ENCODE data around the gene MORF4L1. TPM values are rescaled to one million over a fixed set of nuclear protein-coding genes. Genes with fewer than 3 reads are reported as not detected.
A peak's percentile ranks its signal among the peaks of the same experiment; 100 is the strongest.

Gene MORF4L1
- total and polyA plus RNA-seq, 2 donors (not counting 1 experiment from before 2014, with no cell fraction given) = 268 to 710 TPM

DNA sequence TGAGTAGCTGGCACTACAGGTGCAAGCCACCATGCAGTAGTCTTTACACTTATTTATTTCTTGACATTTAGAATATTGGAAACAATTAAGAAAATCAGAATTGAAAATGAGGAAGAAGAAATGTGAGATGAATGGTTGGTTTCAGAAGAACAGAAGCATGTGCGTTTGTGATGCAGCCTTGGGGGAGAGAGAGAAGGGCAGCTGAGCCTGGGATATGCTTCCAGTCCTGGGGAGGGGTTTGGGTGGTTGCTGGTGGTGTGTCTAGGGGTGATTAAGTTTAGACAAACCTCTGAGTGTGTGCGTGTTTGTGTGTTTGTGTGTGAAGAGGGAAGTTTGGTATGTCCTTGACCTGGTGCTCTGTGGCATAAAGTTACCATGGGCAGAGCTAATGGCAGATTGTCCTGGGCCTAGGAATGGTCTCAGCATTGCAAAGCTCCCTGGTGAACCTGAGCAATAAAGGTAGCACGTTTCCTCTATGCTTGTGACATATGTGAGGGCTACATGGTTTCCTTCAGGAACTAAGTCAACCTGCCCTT lies 36.5 kb downstream of the MORF4L1 start:
- H4K20me1 ChIP-seq (ENCODE audit: control insufficient read depth, extremely low read depth, insufficient read depth, low read length) = no peaks in the 10 kb centered on the region
- peaks cover 28% of the 10 kb centered on the region for H3K4me1 ChIP-seq (ENCODE audit: control insufficient read depth, extremely low read depth, insufficient read depth, low read length)
- no peak overlapping the region for H2AFZ ChIP-seq (ENCODE audit: low read length)
- H3K79me2 ChIP-seq (ENCODE audit: control insufficient read depth, insufficient read depth, low read length) = peaks cover 25% of the 10 kb centered on the region
- peaks cover 18% of the 10 kb centered on the region for H3K36me3 ChIP-seq (ENCODE audit: control insufficient read depth, insufficient read depth, low read length)
- no peak overlapping the region for H3K4me3 ChIP-seq (replicated peaks in 1 of 4; ENCODE audit: control extremely low read depth in 1 of 4, insufficient read depth in 1 of 4, low read depth in 3 of 4, low read length in 4 of 4)
- H3K27ac ChIP-seq (ENCODE audit: insufficient read depth, low read length) = no peak overlapping the region
- no peak overlapping the region for H3K9ac ChIP-seq (ENCODE audit: insufficient read depth, low read length)
- no peaks in the 10 kb centered on the region for H3K9me3 ChIP-seq (ENCODE audit: control insufficient read depth, insufficient read depth, low read depth, low read length)
- H3K27me3 ChIP-seq (ENCODE audit: control insufficient read depth, insufficient read depth, low read length) = no peaks in the 10 kb centered on the region
- H3K4me2 ChIP-seq (ENCODE audit: extremely low read depth, insufficient read depth, low read length) = no peak overlapping the region
- no peak for TF ChIP-seq CTCF (conservative IDR thresholded peaks at IDR 0.05 in 1 of 2, IDR thresholded peaks at IDR 0.05 in 1 of 2; ENCODE audit: low read depth in 1 of 2, low read length in 2 of 2)
- DNase-seq (ENCODE audit: low read depth in 2 of 2) = no peak

GRCh38 chr15:78909791-78910228 lies 37.1 kb downstream of the MORF4L1 start:
- Histone ChIP-seq H3K4me2 (ENCODE audit: extremely low read depth, insufficient read depth, low read length) (no peak overlapping the region), H3K9ac (ENCODE audit: insufficient read depth, low read length) (no peak overlapping the region), H3K79me2 (ENCODE audit: control insufficient read depth, insufficient read depth, low read length) (peaks cover 25% of the 10 kb centered on the region), H4K20me1 (ENCODE audit: control insufficient read depth, extremely low read depth, insufficient read depth, low read length) (no peaks in the 10 kb centered on the region), H3K27me3 (ENCODE audit: control insufficient read depth, insufficient read depth, low read length) (no peaks in the 10 kb centered on the region), H3K4me1 (ENCODE audit: control insufficient read depth, extremely low read depth, insufficient read depth, low read length) (peaks cover 23% of the 10 kb centered on the region), H3K9me3 (ENCODE audit: control insufficient read depth, insufficient read depth, low read depth, low read length) (no peaks in the 10 kb centered on the region), H3K27ac (ENCODE audit: insufficient read depth, low read length) (no peak overlapping the region), H2AFZ (ENCODE audit: low read length) (no peak overlapping the region), H3K36me3 (ENCODE audit: control insufficient read depth, insufficient read depth, low read length) (peaks cover 18% of the 10 kb centered on the region), H3K4me3 (replicated peaks in 1 of 4; ENCODE audit: control extremely low read depth in 1 of 4, insufficient read depth in 1 of 4, low read depth in 3 of 4, low read length in 4 of 4) (no peak overlapping the region)
- TF ChIP-seq CTCF (conservative IDR thresholded peaks at IDR 0.05 in 1 of 2, IDR thresholded peaks at IDR 0.05 in 1 of 2; ENCODE audit: low read depth in 1 of 2, low read length in 2 of 2) (peak; percentile 48 to 74), EZH2 (IDR thresholded peaks at IDR 0.05; ENCODE audit: low read length, missing control alignments) (no peak)
- DNase-seq (ENCODE audit: low read depth in 2 of 2) = peak; percentile 28 to 54

- Histone ChIP-seq H3K79me2 (ENCODE audit: control insufficient read depth, insufficient read depth, low read length) (peaks cover 25% of the 10 kb centered on the region), H3K36me3 (ENCODE audit: control insufficient read depth, insufficient read depth, low read length) (peaks cover 20% of the 10 kb centered on the region), H2AFZ (ENCODE audit: low read length) (no peak overlapping the region), H3K4me2 (ENCODE audit: extremely low read depth, insufficient read depth, low read length) (no peak overlapping the region), H4K20me1 (ENCODE audit: control insufficient read depth, extremely low read depth, insufficient read depth, low read length) (no peaks in the 10 kb centered on the region), H3K27ac (ENCODE audit: insufficient read depth, low read length) (no peak overlapping the region), H3K9ac (ENCODE audit: insufficient read depth, low read length) (no peak overlapping the region), H3K9me3 (ENCODE audit: control insufficient read depth, insufficient read depth, low read depth, low read length) (no peaks in the 10 kb centered on the region), H3K4me1 (ENCODE audit: control insufficient read depth, extremely low read depth, insufficient read depth, low read length) (peaks cover 21% of the 10 kb centered on the region), H3K4me3 (replicated peaks in 1 of 4; ENCODE audit: control extremely low read depth in 1 of 4, insufficient read depth in 1 of 4, low read depth in 3 of 4, low read length in 4 of 4) (no peak overlapping the region), H3K27me3 (ENCODE audit: control insufficient read depth, insufficient read depth, low read length) (no peaks in the 10 kb centered on the region)
- TF ChIP-seq CTCF (conservative IDR thresholded peaks at IDR 0.05 in 1 of 2, IDR thresholded peaks at IDR 0.05 in 1 of 2; ENCODE audit: low read depth in 1 of 2, low read length in 2 of 2) = no peak
- TF ChIP-seq EZH2 (IDR thresholded peaks at IDR 0.05; ENCODE audit: low read length, missing control alignments) = no peak
- no peak for DNase-seq (ENCODE audit: low read depth in 2 of 2)
These were observed 37.6 kb downstream of the MORF4L1 start for GRCh38 chr15:78910271-78910670.
